Jurkat, Clone E6-1 (cell line): ENCODE measurements around the gene VASN. TPM values are rescaled to one million over a fixed set of nuclear protein-coding genes. Genes with fewer than 3 reads are reported as not detected.
"Not testable (repeated sequence)": the region's sequence is repeated elsewhere in the genome, so short reads cannot be mapped to it uniquely, and the experiment has no call there.

ENCODE experiments used
- DNase-seq: peaks from one replicate; pipeline ENCODE4 v3.0.0-alpha.2; 2011; ENCODE audit warnings: low read depth, low spot score
- H3K4me3 ChIP-seq: 2 replicates; pipeline ENCODE4 v1.5.1; 2011; ENCODE audit warnings: mild to moderate bottlenecking, low read length, control low read depth, moderate library complexity
- polyA plus RNA-seq: library from polyadenylated mRNA; unstranded; fragments of >200 nt; gene quantifications from one replicate; pipeline ENCODE4 v1.2.1, GENCODE V29; 2012; ENCODE audit warnings: missing spikeins; ENCODE audit not compliant: insufficient read length, insufficient read depth

The VASN gene
- polyA plus RNA-seq = 0.31 TPM

DNA sequence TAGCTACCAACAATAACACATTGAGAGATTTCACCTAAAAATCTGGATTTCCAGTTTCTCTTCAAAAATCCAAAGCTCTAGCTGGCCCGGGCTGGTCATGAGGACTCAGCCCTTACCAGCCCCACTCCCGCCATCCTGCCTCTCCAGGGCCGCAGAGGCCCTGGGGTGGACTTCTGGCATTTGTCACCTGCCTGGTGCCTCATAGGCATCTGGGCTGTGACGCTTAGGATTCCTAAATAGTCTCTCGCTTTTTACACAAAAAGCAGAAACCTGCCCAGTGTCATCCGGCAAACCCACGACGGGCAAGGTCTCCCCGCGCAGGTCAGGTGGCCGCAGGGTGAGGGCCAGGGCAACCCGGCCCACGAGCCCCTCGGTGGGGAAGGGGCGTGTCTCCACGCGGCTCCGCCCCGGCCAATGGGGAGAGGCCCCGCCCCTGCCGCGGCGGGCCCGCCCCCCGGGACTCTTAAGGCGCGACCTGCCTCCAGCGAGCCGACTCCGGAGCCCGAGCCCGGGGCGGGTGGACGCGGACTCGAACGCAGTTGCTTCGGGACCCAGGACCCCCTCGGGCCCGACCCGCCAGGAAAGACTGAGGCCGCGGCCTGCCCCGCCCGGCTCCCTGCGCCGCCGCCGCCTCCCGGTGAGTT is at the start of gene VASN:
VASN (plus strand) TSS at position 492 of the 644 bp plus-strand sequence. CDS start 9,030 bp downstream, outside the sequence.
- H3K4me3 ChIP-seq = peak within 1 kb of the TSS; percentile 13
- DNase-seq = peak; percentile 32

- no peak overlapping the region for H3K4me3 ChIP-seq
- no peak for DNase-seq
Observed at GRCh38 chr16:4322121-4323052, 49.3 kb upstream of the VASN start.

GRCh38 chr16:4323071-4323844 is 48.4 kb upstream of the VASN start:
- H3K4me3 ChIP-seq = no peak overlapping the region

DNA sequence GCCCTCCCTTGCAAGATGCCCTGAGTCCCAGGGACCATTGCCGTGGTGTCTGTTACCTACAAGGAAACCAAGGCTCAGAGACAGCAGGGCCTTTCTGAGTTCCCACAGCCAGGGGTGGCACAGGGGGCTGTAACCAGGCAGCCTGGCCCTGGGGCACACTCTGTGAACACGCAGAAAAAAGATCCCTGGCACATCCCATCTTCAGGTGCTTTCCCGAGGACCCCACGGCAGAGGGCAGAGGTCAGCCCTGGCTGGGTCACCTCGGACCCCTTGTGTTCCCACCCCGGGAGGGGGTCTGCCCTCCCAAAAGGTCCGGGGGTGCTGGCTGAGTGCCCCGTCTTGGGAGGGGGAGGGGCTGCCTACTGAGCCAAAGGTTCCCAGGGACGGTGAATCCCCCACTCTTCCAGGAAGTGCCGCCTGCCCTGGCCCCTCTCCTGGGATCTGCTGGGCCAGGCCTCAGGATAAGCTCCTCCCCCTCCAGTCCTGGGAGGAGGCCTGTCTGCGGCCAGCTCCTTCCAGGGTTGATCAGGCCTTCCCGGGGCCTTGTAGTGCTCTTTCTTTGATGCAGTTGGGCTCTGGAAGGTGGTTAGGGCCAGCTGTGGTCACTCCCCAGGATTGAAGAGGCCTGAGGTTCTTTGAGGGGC is 47.7 kb upstream of the VASN start:
- DNase-seq = no peak
- no peak overlapping the region for H3K4me3 ChIP-seq

More at GRCh38 chr16:4323071-4323844, 48.4 kb upstream of the VASN start:
- no peak for DNase-seq

DNA sequence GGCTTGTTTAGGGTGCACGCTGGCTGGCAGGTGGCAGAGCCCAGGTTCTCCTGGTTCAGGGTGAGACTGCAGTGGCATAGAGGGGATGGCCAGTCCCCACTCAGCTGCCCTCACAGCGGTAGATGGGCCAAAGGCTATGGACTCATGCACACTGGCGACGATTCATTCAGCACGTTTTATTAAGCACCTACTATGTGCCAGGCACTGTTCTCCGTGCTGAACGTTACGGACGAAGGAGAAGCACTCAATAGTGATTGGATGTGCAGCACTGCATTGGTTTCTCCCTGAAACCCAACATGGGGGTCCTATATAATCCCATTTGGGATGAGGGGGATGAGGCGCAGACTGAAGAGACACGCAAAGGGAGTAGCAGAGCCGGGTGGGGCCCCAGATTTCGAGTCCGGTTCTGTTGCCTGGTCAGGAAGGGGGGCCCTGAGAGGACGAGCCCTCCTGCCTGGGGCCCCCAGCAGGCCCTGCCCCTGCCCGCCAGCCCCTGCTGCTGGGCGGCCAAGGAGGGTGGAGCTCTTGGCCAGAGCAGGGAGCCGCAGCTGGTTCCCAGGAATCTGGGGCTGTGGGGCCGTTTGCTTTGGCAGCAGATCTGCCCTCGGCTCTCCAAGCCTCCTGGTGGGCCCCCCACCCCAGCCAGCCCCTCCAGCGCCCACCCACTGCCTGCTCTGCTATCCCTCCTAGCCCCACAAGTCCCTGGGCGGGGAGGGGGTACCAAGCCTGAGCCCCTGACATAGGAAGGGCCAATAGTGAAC is 47.0 kb upstream of the VASN start:
- no peak for DNase-seq
- no peak overlapping the region for H3K4me3 ChIP-seq

- H3K4me3 ChIP-seq = no peak overlapping the region
- no peak for DNase-seq
Observed at GRCh38 chr16:4325253-4325758, 46.3 kb upstream of the VASN start.

- no peak for DNase-seq
- H3K4me3 ChIP-seq = peak overlapping the region; percentile 46
Observed at GRCh38 chr16:4327386-4328045, 44.1 kb upstream of the VASN start.

DNA sequence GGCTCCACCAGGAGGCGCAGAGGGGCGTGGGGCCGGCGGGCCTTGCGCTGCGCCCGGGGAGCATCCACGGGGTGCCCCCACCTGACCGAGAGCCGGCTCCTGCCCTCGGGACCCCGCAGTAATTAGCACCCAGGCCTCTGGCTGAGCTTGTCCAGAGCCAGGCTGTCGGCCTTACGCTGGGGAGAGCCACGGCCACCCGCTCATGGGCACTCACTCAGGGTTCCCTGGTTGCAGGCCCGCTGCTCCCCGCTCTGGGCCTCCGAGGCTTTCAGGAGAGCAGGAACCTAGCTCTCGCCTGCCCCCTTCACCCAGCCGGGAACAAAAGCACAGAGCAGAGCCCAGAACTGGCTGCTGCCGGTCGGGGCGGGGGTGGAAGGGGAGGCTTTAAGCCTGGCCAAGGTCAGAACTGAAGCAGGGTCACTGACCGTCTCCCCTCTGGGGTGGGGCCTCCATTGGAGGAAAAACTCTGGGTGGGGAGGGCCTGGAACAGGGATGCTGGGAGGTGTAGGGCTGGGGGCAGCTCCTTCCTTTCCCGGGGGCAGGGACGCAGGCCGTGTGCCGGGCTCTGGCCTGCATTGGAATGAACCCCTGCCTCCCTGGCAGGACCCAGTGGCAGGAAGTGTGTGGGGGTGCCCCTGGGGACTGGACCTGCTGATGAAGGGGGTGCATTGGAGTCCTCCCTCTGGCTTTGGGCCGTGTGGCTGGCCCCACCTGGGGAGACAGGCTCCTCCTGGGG is 43.4 kb upstream of the VASN start:
- no peak for DNase-seq
- peak overlapping the region; percentile 46 for H3K4me3 ChIP-seq

DNA sequence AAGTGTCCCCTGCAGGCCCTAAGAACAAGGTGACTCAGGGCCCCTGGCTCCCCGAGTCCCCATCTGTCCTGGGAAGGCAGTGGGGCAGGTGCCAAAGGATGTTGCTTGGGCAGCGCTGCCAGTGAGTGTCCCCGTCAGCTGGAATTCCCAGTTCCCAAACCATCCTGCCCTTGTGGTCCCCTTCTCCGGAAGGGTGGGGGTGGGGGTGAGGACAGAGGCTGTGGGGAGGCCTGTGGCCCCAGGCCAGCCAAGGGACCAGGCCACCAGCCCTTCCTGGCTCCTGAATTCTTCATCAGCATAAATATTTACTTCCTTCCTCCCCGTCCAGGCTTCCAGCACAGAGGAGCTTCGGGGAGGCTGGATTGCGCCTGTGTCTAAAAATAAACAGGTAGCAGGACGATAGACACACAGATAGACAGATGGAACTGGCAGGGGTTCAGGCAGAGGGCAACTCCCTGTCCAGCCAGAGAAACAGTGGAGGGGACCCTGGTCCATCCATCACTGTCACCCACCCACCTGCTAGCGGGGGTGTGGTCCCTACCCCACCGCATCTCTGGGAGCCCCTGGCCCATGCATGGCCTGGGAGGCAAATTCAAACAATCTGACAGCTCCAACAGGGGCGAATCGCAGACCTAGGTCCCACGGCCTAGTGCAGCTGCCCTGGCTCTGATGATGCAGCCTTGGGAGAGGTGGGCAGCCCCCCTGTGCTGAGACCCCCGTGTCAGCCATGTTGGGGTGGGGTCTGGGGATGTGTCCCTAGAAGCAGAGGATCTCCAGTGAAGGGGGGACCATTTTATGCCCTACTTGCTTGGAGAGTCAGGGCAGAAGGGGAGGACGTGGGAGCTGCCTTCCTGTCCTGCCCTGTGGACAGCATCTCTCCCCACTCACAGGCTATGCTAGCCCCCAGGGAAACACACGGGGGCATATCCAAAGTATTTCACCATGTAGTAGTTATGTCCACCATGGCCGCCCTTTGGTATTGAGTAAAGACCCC is 42.6 kb upstream of the VASN start:
- DNase-seq = no peak
- no peak overlapping the region for H3K4me3 ChIP-seq

GRCh38 chr16:4330277-4330874 is 41.3 kb upstream of the VASN start:
- H3K4me3 ChIP-seq = no peak overlapping the region
- no peak for DNase-seq

DNA sequence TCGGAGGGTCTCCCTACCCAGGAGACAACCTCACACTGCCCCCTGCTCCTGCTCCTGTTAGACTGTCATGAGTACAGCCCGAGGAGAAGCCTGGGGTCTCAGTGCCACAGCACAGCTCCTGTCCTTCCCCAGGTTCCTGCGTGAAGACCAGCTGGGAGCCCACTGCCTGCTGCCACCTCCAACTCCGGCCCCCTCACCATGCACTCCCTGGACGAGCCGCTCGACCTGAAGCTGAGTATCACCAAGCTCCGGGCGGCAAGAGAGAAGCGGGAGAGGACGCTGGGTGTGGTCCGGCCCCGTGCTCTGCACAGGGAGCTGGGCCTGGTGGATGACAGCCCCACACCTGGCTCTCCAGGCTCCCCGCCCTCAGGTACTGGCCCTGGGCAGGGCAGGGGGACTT is 39.6 kb upstream of the VASN start:
- no peak overlapping the region for H3K4me3 ChIP-seq
- no peak for DNase-seq

DNA sequence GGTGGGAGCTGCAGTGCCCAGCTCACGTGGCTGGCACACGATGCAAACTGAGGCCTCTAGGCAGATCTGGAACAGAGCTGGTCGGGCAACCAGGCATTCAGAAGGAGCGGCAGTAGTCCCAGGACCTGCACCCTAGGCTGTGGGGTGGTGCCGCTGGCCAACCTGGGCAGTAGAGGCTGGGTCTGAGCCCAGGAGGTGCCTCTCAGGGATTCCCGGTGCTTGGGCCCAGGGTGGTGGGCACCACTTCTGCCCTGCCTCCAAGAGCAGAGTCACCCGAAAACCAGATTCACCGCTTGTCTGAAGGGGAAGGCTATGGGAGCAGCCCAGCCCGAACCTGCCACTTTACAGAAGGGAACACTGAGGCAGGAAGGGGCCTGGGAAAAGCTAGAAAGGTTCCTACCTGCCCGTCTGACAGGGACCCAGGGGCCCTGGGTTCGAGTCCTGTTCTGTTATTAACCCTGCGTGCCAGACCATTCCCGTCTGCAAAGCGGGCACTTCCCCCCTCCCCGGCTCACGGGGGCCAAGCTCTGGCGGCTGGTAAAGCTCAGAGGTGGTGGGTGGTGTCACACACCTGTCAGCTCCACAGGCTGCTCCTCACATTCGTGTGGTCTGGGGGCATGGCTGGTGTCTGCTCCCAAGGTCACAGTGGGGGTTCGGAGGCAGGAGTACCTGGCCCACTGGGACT is 38.9 kb upstream of the VASN start:
- DNase-seq = no peak
- H3K4me3 ChIP-seq = no peak overlapping the region

DNA sequence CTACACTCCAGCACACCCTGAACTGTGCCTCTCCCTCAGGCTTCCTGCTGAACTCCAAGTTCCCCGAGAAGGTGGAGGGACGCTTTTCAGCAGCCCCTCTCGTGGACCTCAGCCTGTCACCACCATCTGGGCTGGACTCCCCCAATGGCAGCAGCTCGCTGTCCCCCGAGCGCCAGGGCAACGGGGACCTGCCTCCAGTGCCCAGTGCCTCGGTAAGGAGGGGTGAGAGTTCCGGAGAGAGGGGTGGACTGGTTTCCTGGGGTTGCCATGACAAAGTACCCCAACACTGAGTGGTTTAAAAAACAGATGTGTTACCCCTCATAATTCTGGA is 38.4 kb upstream of the VASN start:
- no peak overlapping the region for H3K4me3 ChIP-seq
- DNase-seq = no peak

DNA sequence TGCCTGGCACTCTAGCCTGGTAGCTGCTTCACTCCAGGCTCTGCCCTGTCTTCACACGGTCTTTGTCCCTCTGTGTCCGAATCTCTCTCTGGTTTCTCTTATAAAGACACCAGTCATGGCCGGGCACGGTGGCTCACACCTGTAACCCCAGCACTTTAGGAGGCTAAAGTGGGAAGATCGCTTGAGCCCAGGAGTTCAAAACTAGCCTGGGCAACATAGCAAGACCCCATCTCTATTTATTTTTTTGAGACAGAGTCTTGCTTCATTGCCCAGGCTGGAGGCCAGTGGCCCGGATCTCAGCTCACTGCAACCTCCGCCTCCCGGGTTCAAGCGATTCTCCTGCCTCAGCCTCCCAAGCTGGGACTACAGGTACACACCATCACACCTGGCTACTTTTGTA is 37.9 kb upstream of the VASN start:
- not testable (repeated sequence) for DNase-seq, H3K4me3 ChIP-seq
